H1 (cell line): ENCODE results near the gene DNAAF5.

ENCODE experiments used
- BACH1 ChIP-seq: IDR thresholded peaks from 2 replicates; pipeline ENCODE4 v1.6.1; 2012; ENCODE audit warnings: low read length, improper control_type of control experiment
- CREB1 ChIP-seq: IDR thresholded peaks from 2 replicates; pipeline ENCODE4 v1.6.1; 2012; ENCODE audit warnings: inconsistent platforms
- EGR1 ChIP-seq: IDR thresholded peaks from 2 replicates; pipeline ENCODE4 v1.6.1; 2011; ENCODE audit warnings: low read depth, low read length, borderline replicate concordance
- FOSL1 ChIP-seq: IDR thresholded peaks from 2 replicates; pipeline ENCODE4 v1.6.1; 2011; ENCODE audit warnings: mild to moderate bottlenecking, low read depth, low read length, moderate library complexity; ENCODE audit not compliant: insufficient read depth
- GABPA ChIP-seq: IDR thresholded peaks from 2 replicates; pipeline ENCODE4 v1.6.1; 2011; ENCODE audit warnings: mild to moderate bottlenecking, low read length, moderate library complexity, borderline replicate concordance; ENCODE audit not compliant: insufficient read depth
- NRF1 ChIP-seq: IDR thresholded peaks from 2 replicates; pipeline ENCODE4 v1.6.1; 2011; ENCODE audit warnings: mild to moderate bottlenecking, low read depth, low read length, improper control_type of control experiment
- POLR2A ChIP-seq, 2 experiments: IDR thresholded peaks; 1 replicate in 1 of 2; 2 replicates in 1 of 2; pipeline ENCODE4 v1.6.1; 2011; ENCODE audit warnings: low read depth in 2 of 2, low read length in 2 of 2, mild to moderate bottlenecking in 2 of 2; ENCODE audit errors: control extremely low read depth in 1 of 2
- SIN3A ChIP-seq, 2 experiments: IDR thresholded peaks in 1 of 2; conservative IDR thresholded peaks in 1 of 2; 2 replicates each; pipeline ENCODE4 v1.6.1; 2011 to 2012; ENCODE audit warnings: low read length in 2 of 2, improper control_type of control experiment in 1 of 2, low read depth in 1 of 2, mild to moderate bottlenecking in 1 of 2
- SP1 ChIP-seq: IDR thresholded peaks from 2 replicates; pipeline ENCODE4 v1.6.1; 2011; ENCODE audit warnings: low read depth, low read length
- TBP ChIP-seq: IDR thresholded peaks from 2 replicates; pipeline ENCODE4 v1.6.1; 2011; ENCODE audit warnings: low read depth, low read length, improper control_type of control experiment
- TF ChIP-seq, protein P1 (sequence below), 3 experiments: IDR thresholded peaks; 1 replicate in 2 of 3; 2 replicates in 1 of 3; pipeline versions ENCODE4 v1.5.1 to v1.6.1; 2011; ENCODE audit warnings: low read length in 3 of 3, mild to moderate bottlenecking in 3 of 3, inconsistent platforms in 2 of 3, low read depth in 1 of 3, moderate library complexity in 1 of 3; ENCODE audit not compliant: insufficient read depth in 1 of 3; ENCODE audit errors: control extremely low read depth in 1 of 3
- TF ChIP-seq, protein P2 (sequence below): IDR thresholded peaks from 2 replicates; pipeline ENCODE4 v1.6.1; 2012; ENCODE audit warnings: inconsistent platforms
- TF ChIP-seq, protein P3 (sequence below): IDR thresholded peaks from 2 replicates; pipeline ENCODE4 v1.6.1; 2011; ENCODE audit warnings: low read length, improper control_type of control experiment

DNA sequence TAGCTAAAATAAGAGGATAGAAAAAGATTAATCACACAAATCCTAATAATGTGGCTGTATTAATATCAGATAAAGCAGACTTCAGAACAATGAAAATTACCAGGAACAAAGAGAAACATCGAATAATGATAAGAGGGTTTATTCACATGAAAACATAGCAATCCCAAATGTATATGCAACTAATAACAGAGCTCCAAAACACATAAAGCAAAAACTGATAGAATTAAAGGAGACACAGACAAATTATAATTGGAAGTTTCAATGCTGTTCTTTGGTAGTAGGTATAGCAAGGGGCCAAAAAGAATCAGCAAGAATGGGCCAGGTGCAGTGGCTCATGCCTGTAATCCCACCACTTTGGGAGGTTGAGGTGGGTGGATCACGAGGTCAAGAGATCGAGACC, 23.4 kb upstream of the DNAAF5 start:
- TF ChIP-seq, protein P1, sequence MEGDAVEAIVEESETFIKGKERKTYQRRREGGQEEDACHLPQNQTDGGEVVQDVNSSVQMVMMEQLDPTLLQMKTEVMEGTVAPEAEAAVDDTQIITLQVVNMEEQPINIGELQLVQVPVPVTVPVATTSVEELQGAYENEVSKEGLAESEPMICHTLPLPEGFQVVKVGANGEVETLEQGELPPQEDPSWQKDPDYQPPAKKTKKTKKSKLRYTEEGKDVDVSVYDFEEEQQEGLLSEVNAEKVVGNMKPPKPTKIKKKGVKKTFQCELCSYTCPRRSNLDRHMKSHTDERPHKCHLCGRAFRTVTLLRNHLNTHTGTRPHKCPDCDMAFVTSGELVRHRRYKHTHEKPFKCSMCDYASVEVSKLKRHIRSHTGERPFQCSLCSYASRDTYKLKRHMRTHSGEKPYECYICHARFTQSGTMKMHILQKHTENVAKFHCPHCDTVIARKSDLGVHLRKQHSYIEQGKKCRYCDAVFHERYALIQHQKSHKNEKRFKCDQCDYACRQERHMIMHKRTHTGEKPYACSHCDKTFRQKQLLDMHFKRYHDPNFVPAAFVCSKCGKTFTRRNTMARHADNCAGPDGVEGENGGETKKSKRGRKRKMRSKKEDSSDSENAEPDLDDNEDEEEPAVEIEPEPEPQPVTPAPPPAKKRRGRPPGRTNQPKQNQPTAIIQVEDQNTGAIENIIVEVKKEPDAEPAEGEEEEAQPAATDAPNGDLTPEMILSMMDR (IDR thresholded peaks at IDR 0.05; ENCODE audit: control extremely low read depth in 1 of 3, insufficient read depth in 1 of 3, low read depth in 1 of 3, low read length in 3 of 3) = no peak
- TF ChIP-seq GABPA = no peak
- TF ChIP-seq POLR2A (IDR thresholded peaks at IDR 0.05; ENCODE audit: control extremely low read depth in 1 of 2, low read depth in 2 of 2, low read length in 2 of 2) = no peak
- no peak for TF ChIP-seq EGR1
- TF ChIP-seq SP1 = no peak
- no peak for TF ChIP-seq SIN3A (conservative IDR thresholded peaks at IDR 0.05 in 1 of 2, IDR thresholded peaks at IDR 0.05 in 1 of 2; ENCODE audit: low read depth in 1 of 2, low read length in 2 of 2)
- TF ChIP-seq, protein P2, sequence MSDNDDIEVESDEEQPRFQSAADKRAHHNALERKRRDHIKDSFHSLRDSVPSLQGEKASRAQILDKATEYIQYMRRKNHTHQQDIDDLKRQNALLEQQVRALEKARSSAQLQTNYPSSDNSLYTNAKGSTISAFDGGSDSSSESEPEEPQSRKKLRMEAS = no peak
- no peak for TF ChIP-seq TBP
- TF ChIP-seq BACH1 = no peak
- TF ChIP-seq NRF1 = no peak
- TF ChIP-seq FOSL1 = no peak
- TF ChIP-seq, protein P3, sequence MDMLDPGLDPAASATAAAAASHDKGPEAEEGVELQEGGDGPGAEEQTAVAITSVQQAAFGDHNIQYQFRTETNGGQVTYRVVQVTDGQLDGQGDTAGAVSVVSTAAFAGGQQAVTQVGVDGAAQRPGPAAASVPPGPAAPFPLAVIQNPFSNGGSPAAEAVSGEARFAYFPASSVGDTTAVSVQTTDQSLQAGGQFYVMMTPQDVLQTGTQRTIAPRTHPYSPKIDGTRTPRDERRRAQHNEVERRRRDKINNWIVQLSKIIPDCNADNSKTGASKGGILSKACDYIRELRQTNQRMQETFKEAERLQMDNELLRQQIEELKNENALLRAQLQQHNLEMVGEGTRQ = no peak
- TF ChIP-seq CREB1 = no peak
